Ectodermal cell (in vitro differentiated cells): Measurements from ENCODE around the gene PRKCA. TPM values are rescaled to one million over a fixed set of nuclear protein-coding genes. Genes with fewer than 3 reads are reported as not detected.
"Not testable (repeated sequence)": the region's sequence is repeated elsewhere in the genome, so short reads cannot be mapped to it uniquely, and the experiment has no call there.

Source experiments
- H3K27ac ChIP-seq: 2 replicates; pipeline ENCODE4 v1.7.0; 2013; ENCODE audit warnings: mild to moderate bottlenecking, low read depth, low read length; ENCODE audit not compliant: insufficient read depth, poor library complexity, severe bottlenecking
- H3K27me3 ChIP-seq: 2 replicates; pipeline ENCODE4 v1.7.0; 2013; ENCODE audit warnings: mild to moderate bottlenecking, low read length; ENCODE audit not compliant: insufficient read depth, control insufficient read depth, poor library complexity, severe bottlenecking
- H3K36me3 ChIP-seq: one replicate; pipeline ENCODE4 v1.7.0; 2013; ENCODE audit warnings: low read length; ENCODE audit not compliant: control insufficient read depth, insufficient read depth
- H3K4me1 ChIP-seq: one replicate; pipeline ENCODE4 v1.7.0; 2013; ENCODE audit warnings: low read length; ENCODE audit not compliant: control insufficient read depth, insufficient read depth
- H3K4me3 ChIP-seq: 2 replicates; pipeline ENCODE4 v1.7.0; 2013; ENCODE audit warnings: low read depth, low read length, control low read depth; ENCODE audit not compliant: insufficient read depth
- H3K9me3 ChIP-seq: 2 replicates; pipeline ENCODE4 v1.7.0; 2013; ENCODE audit warnings: mild to moderate bottlenecking, low read length, moderate library complexity; ENCODE audit not compliant: control insufficient read depth
- WGBS, 2 experiments: methylation state at CpG; one replicate each; pipeline ENCODE4 v1.1.7; 2013; ENCODE audit warnings: missing lambda C conversion rate in 2 of 2; 5-methylcytosine and 5-hydroxymethylcytosine counted together
- polyA plus RNA-seq, 4 experiments: library from polyadenylated mRNA; stranded (reverse); fragments of 50-300 nt; gene quantifications; one replicate each; pipeline ENCODE4 v1.2.3, GENCODE V29; 2013

PRKCA gene
- polyA plus RNA-seq (2013, experiment 1 of 4), result 16.8 TPM
- polyA plus RNA-seq (2013, experiment 2 of 4), result 15.6 TPM
- 11.3 TPM for polyA plus RNA-seq (2013, experiment 3 of 4)
- polyA plus RNA-seq (2013, experiment 4 of 4), result 12.9 TPM

DNA sequence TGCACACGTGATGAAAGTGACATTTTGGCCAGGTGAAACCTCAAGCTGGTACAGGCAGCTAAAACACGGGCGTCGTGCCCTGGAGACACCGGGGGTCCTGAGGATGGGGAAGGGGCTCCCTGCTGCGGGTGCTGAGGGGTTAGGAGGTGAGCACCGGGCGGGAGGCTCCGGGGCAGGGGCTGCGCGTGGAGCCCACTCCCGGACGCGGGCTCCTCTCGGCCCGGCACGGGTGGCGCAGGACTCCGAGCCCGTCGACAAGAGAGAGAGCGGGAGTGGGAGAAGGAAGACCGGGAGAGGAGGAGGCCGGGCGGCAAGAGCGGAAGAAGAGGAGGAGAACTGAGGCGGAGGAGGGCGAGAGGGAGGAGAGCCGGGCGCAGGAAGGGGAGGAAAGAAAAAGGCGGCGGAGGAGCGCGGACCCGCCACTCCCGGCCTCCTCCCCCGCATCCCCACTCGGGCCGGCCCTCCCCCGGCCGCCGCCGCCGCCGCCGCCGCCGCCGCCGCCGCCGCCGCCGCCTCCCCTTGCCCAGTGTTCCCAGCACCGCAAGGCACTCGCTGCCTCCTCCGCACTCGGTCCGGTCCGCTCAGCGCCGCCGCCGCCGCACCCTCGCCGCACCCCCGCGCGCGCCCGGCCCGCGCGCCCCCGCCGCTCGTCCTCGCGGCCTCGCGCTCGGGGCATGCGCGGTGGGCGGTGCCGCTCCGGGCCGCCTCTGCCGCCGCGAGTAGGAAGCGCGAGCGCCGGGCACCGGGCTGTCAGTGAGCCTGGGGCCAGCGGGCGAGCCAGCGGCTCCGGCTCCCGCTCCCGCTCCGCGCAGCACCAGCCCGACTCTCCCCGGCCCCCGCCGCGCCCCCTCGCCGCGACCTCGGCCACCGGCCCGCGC, at the start of gene PRKCA:
Gene PRKCA, plus strand, starts transcription at position 750 of the 878 bp plus-strand sequence.
- Histone ChIP-seq H3K27ac (no peak within 1 kb of the TSS), H3K9me3 (no peaks in the 10 kb centered on the region), H3K4me1 (peaks cover 25% of the 10 kb centered on the region), H3K4me3 (peak within 1 kb of the TSS; percentile 66), H3K27me3 (peaks cover 30% of the 10 kb centered on the region), H3K36me3 (no peaks in the 10 kb centered on the region)
- WGBS, 2 experiments, result 1% methylated on average over 110 to 112 of the region's 117 CpGs

- not testable (repeated sequence) for H3K9me3 ChIP-seq, H3K4me3 ChIP-seq, H3K4me1 ChIP-seq, H3K27me3 ChIP-seq, H3K36me3 ChIP-seq, H3K27ac ChIP-seq
- 89 to 92% methylated on average over 8 of the region's 8 CpGs for WGBS, 2 experiments
Observed at GRCh38 chr17:66253458-66253857, 49.0 kb upstream of the PRKCA start.

DNA sequence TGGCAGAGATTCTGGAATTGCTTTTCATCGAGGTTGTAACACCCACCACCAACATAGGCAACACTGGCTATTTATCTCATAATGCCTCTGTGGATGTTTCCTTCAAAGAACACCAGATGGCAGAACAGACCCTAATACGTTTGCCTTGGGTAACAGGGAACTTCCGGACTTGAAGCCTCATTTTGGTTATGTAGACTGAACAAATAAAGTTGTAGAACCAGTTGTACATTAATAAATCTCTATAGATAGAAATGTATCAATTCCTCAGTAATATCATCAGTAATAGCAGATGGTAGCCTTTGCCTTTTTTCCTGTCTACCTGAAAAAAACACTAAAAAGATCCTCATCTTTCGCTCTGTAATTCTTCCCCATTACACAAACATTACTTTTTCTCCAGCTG, 47.3 kb upstream of the PRKCA start:
- Histone ChIP-seq H3K4me3 (no peak overlapping the region), H3K27me3 (no peaks in the 10 kb centered on the region), H3K4me1 (no peaks in the 10 kb centered on the region), H3K36me3 (no peaks in the 10 kb centered on the region), H3K9me3 (no peaks in the 10 kb centered on the region), H3K27ac (no peak overlapping the region)
- WGBS, 2 experiments, result 58 to 59% methylated on average over 3 to 4 of the region's 4 CpGs

DNA sequence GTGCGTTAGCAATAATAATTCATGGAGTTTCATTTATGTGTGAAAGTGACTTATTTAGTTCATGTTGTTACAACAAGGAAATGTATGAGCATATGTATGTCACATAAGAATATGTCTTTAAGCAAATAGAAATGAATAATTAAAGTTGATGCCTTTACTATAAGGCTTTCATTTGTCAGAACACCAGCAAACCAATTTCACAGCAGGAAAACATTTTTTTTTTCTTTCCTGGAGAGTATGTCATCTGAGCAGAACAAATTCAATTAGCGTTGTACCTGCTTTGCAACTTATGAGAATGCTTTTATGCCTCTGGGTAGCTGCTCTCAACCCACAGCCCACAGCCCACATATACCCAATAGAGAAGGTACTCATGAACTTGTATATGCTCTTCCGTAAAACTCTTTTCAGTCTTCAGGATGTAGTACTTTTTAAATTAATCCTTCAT, 46.9 kb upstream of the PRKCA start:
- H3K4me3 ChIP-seq, result no peak overlapping the region
- 91 to 94% methylated on average over 2 to 3 of the region's 3 CpGs for WGBS, 2 experiments
- no peaks in the 10 kb centered on the region for H3K36me3 ChIP-seq
- H3K27ac ChIP-seq, result no peak overlapping the region
- H3K27me3 ChIP-seq, result no peaks in the 10 kb centered on the region
- no peaks in the 10 kb centered on the region for H3K9me3 ChIP-seq
- no peaks in the 10 kb centered on the region for H3K4me1 ChIP-seq

GRCh38 chr17:66260275-66260674, 42.1 kb upstream of the PRKCA start:
- H3K27me3 ChIP-seq, result no peaks in the 10 kb centered on the region
- H3K9me3 ChIP-seq, result no peaks in the 10 kb centered on the region
- H3K27ac ChIP-seq, result no peak overlapping the region
- no peak overlapping the region for H3K4me3 ChIP-seq
- no peaks in the 10 kb centered on the region for H3K4me1 ChIP-seq
- no peaks in the 10 kb centered on the region for H3K36me3 ChIP-seq
- WGBS, 2 experiments, result 76 to 79% methylated on average over 6 of the region's 6 CpGs

- Histone ChIP-seq H3K4me1 (no peaks in the 10 kb centered on the region), H3K27ac (no peak overlapping the region), H3K4me3 (no peak overlapping the region), H3K36me3 (no peaks in the 10 kb centered on the region), H3K9me3 (no peaks in the 10 kb centered on the region), H3K27me3 (no peaks in the 10 kb centered on the region)
- 70 to 89% methylated on average over 1 of the region's 1 CpG for WGBS, 2 experiments
Observed at GRCh38 chr17:66260688-66261087, 41.7 kb upstream of the PRKCA start.

DNA sequence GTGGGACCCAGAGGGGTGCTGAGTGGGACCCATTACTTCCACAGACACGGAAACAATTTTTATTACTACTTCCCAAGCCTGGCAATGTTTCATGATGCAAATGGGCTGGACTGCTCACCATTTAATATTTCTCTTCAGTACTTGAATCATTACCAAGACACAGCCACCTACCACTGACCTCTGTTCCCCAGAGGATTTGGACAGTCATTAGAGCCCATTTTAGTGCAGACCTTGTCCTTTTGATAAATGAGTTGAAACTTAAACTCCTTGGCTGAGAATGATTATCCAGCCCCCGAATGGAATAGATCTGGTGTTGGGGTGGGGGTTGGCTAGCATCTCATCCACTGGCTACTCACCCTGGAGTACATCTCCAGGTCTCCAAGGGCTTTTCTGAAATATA, 39.6 kb upstream of the PRKCA start:
- no peaks in the 10 kb centered on the region for H3K36me3 ChIP-seq
- no peaks in the 10 kb centered on the region for H3K9me3 ChIP-seq
- H3K27ac ChIP-seq, result no peak overlapping the region
- no peak overlapping the region for H3K4me3 ChIP-seq
- H3K27me3 ChIP-seq, result no peaks in the 10 kb centered on the region
- no peaks in the 10 kb centered on the region for H3K4me1 ChIP-seq
- WGBS, 2 experiments, result 84 to 86% methylated on average over 2 of the region's 2 CpGs

DNA sequence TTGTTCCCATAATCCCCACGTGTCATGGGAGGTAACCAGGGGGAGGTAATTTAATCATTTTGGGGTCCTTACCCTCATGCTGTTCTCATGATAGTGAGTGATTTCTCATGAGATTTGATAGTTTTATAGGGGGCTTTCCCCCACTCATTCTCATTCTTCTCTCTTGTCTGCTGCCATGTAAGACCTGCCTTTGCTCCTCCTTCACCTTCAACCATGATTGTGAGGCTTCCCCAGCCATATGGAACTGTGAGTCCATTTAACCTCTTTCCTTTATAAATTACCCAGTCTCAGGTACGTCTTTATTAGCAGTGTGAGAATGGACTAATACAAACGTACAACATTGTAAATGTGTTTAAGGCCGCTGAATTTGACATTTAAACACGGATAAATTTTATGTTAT, 37.7 kb upstream of the PRKCA start:
- H3K9me3 ChIP-seq, result no peaks in the 10 kb centered on the region
- 93 to 98% methylated on average over 3 to 5 of the region's 5 CpGs for WGBS, 2 experiments
- H3K27me3 ChIP-seq, result no peaks in the 10 kb centered on the region
- H3K4me1 ChIP-seq, result no peaks in the 10 kb centered on the region
- H3K27ac ChIP-seq, result no peak overlapping the region
- H3K4me3 ChIP-seq, result no peak overlapping the region
- H3K36me3 ChIP-seq, result no peaks in the 10 kb centered on the region

DNA sequence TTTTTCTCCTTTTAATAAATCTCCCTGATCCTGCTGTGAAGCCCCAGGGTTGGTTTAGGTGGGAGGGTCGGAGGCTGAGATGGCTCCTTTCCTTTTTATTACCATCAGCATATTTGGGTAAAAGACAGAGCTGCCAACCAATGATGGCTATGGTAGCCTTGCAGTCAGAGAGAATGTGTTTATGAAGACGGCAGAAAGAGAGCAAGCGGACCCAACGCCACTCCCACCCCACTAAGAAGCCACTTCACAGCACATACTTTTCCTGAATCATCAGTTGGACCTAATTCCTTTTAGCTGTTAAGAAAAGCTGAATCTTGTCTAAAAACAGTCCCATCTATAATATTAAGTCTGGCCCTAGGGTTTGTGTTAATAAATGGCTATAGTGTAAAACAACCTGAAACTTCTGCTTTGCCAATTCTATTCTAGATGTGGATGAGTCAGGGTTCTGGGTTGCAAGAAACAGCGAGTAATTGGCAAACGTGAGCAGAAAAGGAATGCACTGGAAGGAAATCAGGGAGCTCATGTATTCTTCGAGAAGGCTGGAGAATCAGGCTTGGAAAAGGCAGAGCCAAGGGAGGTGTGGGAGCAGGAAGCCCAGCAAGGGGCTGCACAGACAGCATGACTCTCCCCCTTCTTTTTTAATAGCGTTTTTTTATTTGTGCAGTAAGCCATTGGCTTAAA, 34.0 kb upstream of the PRKCA start:
- no peaks in the 10 kb centered on the region for H3K36me3 ChIP-seq
- no peaks in the 10 kb centered on the region for H3K9me3 ChIP-seq
- H3K4me1 ChIP-seq, result no peaks in the 10 kb centered on the region
- WGBS, 2 experiments, result 80 to 83% methylated on average over 6 to 7 of the region's 8 CpGs
- no peak overlapping the region for H3K4me3 ChIP-seq
- no peaks in the 10 kb centered on the region for H3K27me3 ChIP-seq
- no peak overlapping the region for H3K27ac ChIP-seq

DNA sequence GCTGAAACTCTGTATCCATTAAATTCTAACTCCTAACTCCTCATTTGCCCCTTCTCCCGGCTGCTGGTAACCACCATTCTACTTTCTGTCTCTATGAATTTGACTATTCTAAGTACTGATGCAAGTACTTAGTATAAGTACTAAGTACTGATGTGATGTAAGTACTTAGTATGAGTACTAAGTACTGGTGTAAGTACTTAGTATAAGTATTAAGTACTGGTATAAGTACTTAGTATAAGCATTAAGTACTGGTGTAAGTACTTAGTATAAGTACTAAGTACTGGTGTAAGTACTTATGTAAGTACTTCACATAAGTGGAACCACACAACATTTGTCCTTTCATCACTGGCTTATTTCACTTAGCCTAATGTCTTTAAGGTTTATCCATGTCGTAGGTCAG, 32.3 kb upstream of the PRKCA start:
- Histone ChIP-seq H3K27ac (no peak overlapping the region), H3K36me3 (no peaks in the 10 kb centered on the region), H3K4me3 (no peak overlapping the region), H3K9me3 (no peaks in the 10 kb centered on the region), H3K27me3 (no peaks in the 10 kb centered on the region), H3K4me1 (no peaks in the 10 kb centered on the region)
- 90 to 100% methylated on average over 1 to 2 of the region's 2 CpGs for WGBS, 2 experiments
